ENCODE results near the gene GNB1L.

GRCh38 chr22:19738664-19739447 is 115.8 kb downstream of the GNB1L start:
- TF ChIP-seq, protein P1, sequence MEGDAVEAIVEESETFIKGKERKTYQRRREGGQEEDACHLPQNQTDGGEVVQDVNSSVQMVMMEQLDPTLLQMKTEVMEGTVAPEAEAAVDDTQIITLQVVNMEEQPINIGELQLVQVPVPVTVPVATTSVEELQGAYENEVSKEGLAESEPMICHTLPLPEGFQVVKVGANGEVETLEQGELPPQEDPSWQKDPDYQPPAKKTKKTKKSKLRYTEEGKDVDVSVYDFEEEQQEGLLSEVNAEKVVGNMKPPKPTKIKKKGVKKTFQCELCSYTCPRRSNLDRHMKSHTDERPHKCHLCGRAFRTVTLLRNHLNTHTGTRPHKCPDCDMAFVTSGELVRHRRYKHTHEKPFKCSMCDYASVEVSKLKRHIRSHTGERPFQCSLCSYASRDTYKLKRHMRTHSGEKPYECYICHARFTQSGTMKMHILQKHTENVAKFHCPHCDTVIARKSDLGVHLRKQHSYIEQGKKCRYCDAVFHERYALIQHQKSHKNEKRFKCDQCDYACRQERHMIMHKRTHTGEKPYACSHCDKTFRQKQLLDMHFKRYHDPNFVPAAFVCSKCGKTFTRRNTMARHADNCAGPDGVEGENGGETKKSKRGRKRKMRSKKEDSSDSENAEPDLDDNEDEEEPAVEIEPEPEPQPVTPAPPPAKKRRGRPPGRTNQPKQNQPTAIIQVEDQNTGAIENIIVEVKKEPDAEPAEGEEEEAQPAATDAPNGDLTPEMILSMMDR (IDR thresholded peaks at IDR 0.05 in 2 of 3, conservative IDR thresholded peaks at IDR 0.05 in 1 of 3; ENCODE audit: insufficient read depth in 2 of 3, low read depth in 1 of 3, low read length in 3 of 3): no peak
- TF ChIP-seq POLR2A (conservative IDR thresholded peaks at IDR 0.05) (no peak), EP400 (IDR thresholded peaks at IDR 0.05) (no peak), TCF7 (IDR thresholded peaks at IDR 0.05; ENCODE audit: borderline replicate concordance) (no peak), BMI1 (IDR thresholded peaks at IDR 0.05; ENCODE audit: low read length) (no peak), MYC (IDR thresholded peaks at IDR 0.05; ENCODE audit: low read depth, low read length) (no peak), MYC (CRISPR knock-in tag; IDR thresholded peaks at IDR 0.05; ENCODE audit: borderline replicate concordance, low read depth) (no peak), USF2 (CRISPR knock-in tag; IDR thresholded peaks at IDR 0.05) (no peak), ZNF551 (CRISPR knock-in tag; IDR thresholded peaks at IDR 0.05) (no peak), TRIM28 (IDR thresholded peaks at IDR 0.05) (no peak), HDAC2 (IDR thresholded peaks at IDR 0.05) (no peak)
- TF ChIP-seq, protein P2, sequence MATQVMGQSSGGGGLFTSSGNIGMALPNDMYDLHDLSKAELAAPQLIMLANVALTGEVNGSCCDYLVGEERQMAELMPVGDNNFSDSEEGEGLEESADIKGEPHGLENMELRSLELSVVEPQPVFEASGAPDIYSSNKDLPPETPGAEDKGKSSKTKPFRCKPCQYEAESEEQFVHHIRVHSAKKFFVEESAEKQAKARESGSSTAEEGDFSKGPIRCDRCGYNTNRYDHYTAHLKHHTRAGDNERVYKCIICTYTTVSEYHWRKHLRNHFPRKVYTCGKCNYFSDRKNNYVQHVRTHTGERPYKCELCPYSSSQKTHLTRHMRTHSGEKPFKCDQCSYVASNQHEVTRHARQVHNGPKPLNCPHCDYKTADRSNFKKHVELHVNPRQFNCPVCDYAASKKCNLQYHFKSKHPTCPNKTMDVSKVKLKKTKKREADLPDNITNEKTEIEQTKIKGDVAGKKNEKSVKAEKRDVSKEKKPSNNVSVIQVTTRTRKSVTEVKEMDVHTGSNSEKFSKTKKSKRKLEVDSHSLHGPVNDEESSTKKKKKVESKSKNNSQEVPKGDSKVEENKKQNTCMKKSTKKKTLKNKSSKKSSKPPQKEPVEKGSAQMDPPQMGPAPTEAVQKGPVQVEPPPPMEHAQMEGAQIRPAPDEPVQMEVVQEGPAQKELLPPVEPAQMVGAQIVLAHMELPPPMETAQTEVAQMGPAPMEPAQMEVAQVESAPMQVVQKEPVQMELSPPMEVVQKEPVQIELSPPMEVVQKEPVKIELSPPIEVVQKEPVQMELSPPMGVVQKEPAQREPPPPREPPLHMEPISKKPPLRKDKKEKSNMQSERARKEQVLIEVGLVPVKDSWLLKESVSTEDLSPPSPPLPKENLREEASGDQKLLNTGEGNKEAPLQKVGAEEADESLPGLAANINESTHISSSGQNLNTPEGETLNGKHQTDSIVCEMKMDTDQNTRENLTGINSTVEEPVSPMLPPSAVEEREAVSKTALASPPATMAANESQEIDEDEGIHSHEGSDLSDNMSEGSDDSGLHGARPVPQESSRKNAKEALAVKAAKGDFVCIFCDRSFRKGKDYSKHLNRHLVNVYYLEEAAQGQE (IDR thresholded peaks at IDR 0.05; ENCODE audit: borderline replicate concordance): no peak
- TF ChIP-seq, protein P2 (CRISPR knock-in tag; IDR thresholded peaks at IDR 0.05; ENCODE audit: low read depth): no peak
- TF ChIP-seq, protein P3, sequence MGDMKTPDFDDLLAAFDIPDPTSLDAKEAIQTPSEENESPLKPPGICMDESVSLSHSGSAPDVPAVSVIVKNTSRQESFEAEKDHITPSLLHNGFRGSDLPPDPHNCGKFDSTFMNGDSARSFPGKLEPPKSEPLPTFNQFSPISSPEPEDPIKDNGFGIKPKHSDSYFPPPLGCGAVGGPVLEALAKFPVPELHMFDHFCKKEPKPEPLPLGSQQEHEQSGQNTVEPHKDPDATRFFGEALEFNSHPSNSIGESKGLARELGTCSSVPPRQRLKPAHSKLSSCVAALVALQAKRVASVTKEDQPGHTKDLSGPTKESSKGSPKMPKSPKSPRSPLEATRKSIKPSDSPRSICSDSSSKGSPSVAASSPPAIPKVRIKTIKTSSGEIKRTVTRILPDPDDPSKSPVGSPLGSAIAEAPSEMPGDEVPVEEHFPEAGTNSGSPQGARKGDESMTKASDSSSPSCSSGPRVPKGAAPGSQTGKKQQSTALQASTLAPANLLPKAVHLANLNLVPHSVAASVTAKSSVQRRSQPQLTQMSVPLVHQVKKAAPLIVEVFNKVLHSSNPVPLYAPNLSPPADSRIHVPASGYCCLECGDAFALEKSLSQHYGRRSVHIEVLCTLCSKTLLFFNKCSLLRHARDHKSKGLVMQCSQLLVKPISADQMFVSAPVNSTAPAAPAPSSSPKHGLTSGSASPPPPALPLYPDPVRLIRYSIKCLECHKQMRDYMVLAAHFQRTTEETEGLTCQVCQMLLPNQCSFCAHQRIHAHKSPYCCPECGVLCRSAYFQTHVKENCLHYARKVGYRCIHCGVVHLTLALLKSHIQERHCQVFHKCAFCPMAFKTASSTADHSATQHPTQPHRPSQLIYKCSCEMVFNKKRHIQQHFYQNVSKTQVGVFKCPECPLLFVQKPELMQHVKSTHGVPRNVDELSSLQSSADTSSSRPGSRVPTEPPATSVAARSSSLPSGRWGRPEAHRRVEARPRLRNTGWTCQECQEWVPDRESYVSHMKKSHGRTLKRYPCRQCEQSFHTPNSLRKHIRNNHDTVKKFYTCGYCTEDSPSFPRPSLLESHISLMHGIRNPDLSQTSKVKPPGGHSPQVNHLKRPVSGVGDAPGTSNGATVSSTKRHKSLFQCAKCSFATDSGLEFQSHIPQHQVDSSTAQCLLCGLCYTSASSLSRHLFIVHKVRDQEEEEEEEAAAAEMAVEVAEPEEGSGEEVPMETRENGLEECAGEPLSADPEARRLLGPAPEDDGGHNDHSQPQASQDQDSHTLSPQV (IDR thresholded peaks at IDR 0.05): no peak
